Measurements from ENCODE around the gene NXF1.

DNA sequence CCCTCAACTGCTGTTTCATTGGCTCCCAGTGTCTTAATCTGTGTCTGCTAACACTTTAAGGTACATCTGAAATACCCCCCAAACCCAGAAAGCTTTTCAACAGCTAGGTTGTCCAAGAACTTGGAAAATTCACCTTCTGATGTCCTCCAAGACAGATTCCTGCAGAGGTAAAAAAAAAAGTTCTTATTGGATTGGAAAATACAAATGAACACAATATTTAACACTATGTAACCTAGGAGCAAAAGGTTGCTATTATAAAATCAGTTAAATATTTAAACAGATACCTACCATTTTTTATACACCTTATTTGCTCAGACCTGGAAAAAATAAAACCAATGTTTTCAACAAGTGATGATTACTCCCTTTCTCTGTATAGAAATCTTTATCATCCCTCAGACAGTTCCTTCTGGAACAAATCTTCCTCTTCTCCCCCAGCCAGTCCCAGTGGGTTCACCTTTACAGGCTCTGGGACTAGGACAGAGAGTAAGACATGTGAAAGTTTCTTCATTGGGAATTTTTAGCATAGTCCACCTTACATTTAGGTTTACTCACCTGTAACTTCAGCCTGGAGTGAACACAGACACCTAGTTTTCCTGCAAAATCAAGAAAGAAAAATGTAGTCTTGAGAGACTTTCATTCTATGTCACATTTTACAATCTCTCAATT is 47.4 kb upstream of the NXF1 start:
- TF ChIP-seq POLR2A (IDR thresholded peaks at IDR 0.05), result no peak
- TF ChIP-seq, protein P1, sequence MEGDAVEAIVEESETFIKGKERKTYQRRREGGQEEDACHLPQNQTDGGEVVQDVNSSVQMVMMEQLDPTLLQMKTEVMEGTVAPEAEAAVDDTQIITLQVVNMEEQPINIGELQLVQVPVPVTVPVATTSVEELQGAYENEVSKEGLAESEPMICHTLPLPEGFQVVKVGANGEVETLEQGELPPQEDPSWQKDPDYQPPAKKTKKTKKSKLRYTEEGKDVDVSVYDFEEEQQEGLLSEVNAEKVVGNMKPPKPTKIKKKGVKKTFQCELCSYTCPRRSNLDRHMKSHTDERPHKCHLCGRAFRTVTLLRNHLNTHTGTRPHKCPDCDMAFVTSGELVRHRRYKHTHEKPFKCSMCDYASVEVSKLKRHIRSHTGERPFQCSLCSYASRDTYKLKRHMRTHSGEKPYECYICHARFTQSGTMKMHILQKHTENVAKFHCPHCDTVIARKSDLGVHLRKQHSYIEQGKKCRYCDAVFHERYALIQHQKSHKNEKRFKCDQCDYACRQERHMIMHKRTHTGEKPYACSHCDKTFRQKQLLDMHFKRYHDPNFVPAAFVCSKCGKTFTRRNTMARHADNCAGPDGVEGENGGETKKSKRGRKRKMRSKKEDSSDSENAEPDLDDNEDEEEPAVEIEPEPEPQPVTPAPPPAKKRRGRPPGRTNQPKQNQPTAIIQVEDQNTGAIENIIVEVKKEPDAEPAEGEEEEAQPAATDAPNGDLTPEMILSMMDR (IDR thresholded peaks at IDR 0.05), result no peak

Measured in breast epithelium (tissue), 3 donors.